HG02981 (cell line): ENCODE results near the gene CHMP6.
A peak's percentile ranks its signal among the peaks of the same experiment; 100 is the strongest.
"Not testable (repeated sequence)": the region's sequence is repeated elsewhere in the genome, so short reads cannot be mapped to it uniquely, and the experiment has no call there.

Experiments used
- ATAC-seq: cut with Tn5 transposase; IDR thresholded peaks from one replicate; pipeline ENCODE4 v1.9.1; 2021; ENCODE audit warnings: mild to moderate bottlenecking, moderate library complexity; ENCODE audit not compliant: unreplicated experiment

The CHMP6 gene

GRCh38 chr17:81028506-81028858, 36.8 kb downstream of the CHMP6 start:
- ATAC-seq, result no peak

DNA sequence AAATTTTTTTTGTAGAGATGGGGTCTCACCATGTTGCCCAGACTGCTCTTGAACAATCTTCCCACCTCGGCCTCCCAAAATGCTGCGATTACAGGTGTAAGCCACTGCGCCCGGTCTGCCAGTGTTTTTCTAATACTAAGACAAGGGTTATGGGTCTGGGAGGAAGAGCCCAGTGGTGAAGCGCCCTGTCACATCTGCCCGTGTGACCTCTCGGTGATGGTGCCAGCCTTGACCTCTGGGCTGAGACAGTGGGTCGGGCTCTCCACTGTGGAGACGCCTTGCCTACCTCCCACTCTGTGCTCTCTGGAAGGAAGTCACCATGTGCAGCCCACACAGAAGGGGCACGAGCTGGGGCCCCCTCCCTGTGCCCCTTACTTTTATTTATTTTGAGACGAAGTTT, 38.2 kb downstream of the CHMP6 start:
- no peak for ATAC-seq

- not testable (repeated sequence) for ATAC-seq
Measured at GRCh38 chr17:81030312-81030711, 38.7 kb downstream of the CHMP6 start.

DNA sequence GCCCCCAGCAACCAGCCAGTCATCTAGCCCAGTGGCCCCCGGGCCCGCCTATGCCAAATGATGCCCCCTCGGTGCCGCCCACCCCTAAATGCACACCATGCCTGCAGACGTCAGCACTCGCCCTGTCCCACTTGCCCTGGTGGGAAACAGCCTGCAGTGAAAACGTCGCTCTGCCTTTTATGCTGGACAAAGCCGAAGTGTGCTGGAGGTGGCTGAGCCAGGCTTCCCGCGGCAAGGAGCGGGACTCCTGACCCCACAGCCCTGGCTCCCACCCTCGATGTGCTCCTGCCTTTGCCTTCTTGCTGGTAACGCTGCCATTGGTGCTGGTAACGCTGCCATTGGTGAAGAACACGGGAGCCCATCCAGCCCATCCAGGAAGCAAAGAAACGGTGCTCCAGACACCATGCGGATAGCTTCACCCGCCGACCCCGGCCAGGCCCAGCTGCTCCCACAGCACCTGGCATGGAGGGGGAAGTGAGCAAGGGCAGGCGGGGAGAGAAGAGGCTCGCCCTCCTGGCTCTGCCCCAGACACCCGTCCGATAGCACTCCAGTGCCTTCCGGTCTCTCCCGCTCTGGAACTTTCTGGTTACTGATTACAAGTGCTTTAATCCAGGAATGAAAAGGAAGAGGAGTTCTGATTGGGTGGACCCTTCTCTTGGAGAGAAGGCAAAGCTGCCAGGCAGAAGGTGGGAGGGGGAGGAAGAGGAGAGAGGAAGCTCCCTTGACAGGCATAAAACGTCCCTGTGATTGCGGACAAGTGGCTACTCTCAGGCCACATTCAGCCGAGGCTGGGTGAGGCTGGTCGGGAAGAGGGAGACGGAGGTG, 39.3 kb downstream of the CHMP6 start:
- no peak for ATAC-seq

- no peak for ATAC-seq
Measured at GRCh38 chr17:81031566-81032550, 40.2 kb downstream of the CHMP6 start.

- ATAC-seq, result no peak
Measured at GRCh38 chr17:81032641-81033480, 41.2 kb downstream of the CHMP6 start.

- ATAC-seq, result no peak
Measured at GRCh38 chr17:81033535-81034167, 42.0 kb downstream of the CHMP6 start.

GRCh38 chr17:81034168-81034777, 42.6 kb downstream of the CHMP6 start:
- peak; percentile 8 for ATAC-seq

DNA sequence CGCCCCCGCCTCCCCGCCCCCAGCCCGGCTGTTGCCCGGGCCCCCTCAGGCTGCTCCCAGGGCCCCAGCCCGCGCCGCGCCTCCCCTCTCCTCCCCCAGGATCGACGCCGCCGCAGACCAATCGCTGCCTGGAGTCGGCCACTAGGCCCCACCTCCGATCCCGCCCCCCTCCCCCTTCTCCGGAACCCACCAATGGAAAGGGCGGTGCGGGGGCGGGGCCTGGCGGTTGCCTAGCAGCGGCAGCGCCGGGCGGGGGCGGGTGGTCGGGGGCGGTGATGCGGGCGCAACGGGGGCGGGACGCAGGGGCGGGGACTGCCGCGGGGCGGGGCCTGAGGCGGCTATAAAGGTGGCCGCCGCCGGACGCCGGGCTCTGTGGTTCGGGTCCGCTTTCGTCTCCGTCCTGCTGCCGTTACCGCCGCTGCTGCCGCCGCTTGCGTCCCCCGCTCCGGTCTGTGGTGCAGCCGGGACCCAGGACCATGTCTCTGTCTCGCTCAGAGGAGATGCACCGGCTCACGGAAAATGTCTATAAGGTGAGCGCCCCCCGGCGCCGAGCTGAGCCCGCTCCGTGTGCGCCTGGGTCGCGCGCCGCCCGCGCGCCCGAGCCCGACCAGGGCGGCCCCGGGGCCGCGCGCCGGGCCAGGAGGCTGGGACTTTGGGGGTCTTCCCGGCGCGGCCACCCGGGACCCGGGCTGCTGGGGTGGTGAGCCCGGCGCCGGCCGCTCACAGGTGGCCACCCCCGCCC, 43.3 kb downstream of the CHMP6 start, which contains the start of gene BAIAP2:
BAIAP2 (plus strand) TSS at position 373 of the 742 bp plus-strand sequence; CDS start at position 477, 104 bp downstream.
- ATAC-seq, result peak; percentile 67

DNA sequence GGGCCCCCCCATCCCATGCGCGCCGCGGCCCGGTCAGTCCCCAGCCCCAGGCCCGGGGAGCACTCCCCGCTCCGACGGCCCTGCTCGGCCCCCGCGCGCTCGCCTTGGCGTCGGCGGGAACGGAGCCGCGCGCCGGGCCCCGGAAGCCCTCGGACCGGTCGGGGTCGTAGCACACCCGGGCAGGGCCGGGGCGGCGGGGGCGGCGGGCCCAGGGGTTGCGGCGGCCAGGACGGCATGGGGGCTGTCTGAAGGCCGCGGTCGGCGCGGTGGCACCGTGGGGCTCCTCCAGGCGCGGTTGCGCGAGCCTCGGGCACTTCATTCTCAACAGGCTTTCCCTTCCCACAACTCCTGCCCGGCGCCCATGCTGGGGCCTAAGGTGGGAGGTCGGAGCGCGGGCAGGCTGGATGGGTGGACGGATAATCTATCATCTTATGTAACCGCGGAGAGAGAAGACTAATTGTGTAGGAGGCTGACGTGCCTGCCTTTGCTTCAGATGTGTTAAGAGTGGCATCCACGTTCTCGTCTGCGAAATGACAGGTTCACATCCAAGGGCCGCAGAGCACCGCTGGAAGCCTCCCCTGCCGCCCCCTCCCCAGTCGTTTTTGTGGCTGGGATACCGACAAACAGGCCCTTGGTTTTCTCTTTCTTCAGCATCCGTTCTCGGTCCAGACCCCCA, 44.0 kb downstream of the CHMP6 start:
- no peak for ATAC-seq

GRCh38 chr17:81036197-81036941, 44.7 kb downstream of the CHMP6 start:
- no peak for ATAC-seq

DNA sequence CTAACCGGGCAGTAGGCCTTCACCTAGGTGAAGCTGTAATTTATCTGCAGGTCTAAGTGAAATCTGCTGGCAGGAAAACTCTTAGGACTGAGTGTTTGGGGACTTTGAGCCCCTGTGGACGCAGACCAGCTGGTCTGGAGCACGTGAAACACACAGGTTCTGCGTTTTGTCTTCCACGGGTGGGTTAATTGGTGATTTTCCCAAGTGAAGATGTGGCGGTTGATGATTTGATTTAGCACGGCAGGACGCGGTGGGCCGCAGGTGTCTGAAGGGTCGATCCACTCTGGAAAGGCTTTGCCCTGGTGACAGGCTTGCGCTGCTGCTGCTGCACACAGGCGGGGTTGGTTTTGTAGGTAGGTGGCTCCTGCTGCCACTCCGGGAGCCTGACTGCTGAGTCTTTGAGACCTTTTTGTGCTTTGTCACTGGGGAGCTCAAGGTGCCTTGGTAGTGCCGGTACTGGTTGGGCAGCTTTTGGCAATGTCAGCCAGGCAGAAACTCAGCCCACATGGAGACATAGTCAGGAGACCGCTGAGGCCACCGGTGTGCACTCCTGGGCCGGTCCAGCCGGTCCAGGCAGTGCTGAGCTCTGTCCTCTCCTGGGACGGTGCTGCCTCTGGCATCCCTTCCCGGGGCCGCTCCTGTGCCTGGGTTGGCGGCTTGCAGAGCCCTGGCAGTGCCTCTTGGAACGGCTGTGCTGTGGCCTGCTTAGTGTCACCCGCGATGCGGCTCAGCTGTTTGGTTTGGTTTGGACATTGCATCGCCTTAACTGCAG, 45.6 kb downstream of the CHMP6 start:
- no peak for ATAC-seq

GRCh38 chr17:81037798-81038733, 46.4 kb downstream of the CHMP6 start:
- ATAC-seq, result no peak

GRCh38 chr17:81039096-81039495, 47.5 kb downstream of the CHMP6 start:
- no peak for ATAC-seq

- ATAC-seq, result no peak
Measured at GRCh38 chr17:81039854-81040758, 48.5 kb downstream of the CHMP6 start.
